Lower leg skin (tissue), 4 donors: ENCODE measurements around the gene ZNF547. TPM values are rescaled to one million over a fixed set of nuclear protein-coding genes. Genes with fewer than 3 reads are reported as not detected.

Experiments used
- DNase-seq, 2 donors: peaks; one replicate each; pipeline ENCODE4 v3.0.0-alpha.2; 2019; ENCODE audit warnings: low spot score in 2 of 2
- H3K4me3 ChIP-seq: fragments of 200-600 bp; sonication (generic); 2 replicates; pipeline ENCODE4 v1.5.1; 2017; ENCODE audit warnings: mild to moderate bottlenecking, low read depth; ENCODE audit not compliant: poor library complexity, severe bottlenecking
- POLR2A ChIP-seq, 2 donors: fragments of 450-650 bp; IDR thresholded peaks; one replicate each; pipeline ENCODE4 v1.6.1; 2016 to 2017; ENCODE audit warnings: antibody characterized with exemption in 2 of 2, mild to moderate bottlenecking in 1 of 2, moderate library complexity in 1 of 2
- WGBS, 2 donors: methylation state at CpG; one replicate each; pipeline ENCODE4 v1.1.5; 2018; 5-methylcytosine and 5-hydroxymethylcytosine counted together
- intact Hi-C: fragments of 100-400 bp; cut with DNase I; formaldehyde crosslinking; loops from one replicate; pipeline ENCODE4 v1.15.0; 2023; ENCODE audit warnings: low total_unique reads
- total RNA-seq, 4 donors: library from RNA; depleted of rRNA; stranded (reverse); fragments of >200 nt; gene quantifications; one replicate each; pipeline ENCODE4 v1.1.0, GENCODE V29; 2016
- TF ChIP-seq, protein P1 (sequence below), 3 donors: fragments of 450-650 bp; IDR thresholded peaks; one replicate each; pipeline ENCODE4 v1.5.1; 2016; ENCODE audit warnings: antibody characterized with exemption in 3 of 3, mild to moderate bottlenecking in 3 of 3, moderate library complexity in 2 of 3

Gene ZNF547
- total RNA-seq, 4 donors from 2014 or later, result 0.42 to 2.4 (median 1.4) TPM

DNA sequence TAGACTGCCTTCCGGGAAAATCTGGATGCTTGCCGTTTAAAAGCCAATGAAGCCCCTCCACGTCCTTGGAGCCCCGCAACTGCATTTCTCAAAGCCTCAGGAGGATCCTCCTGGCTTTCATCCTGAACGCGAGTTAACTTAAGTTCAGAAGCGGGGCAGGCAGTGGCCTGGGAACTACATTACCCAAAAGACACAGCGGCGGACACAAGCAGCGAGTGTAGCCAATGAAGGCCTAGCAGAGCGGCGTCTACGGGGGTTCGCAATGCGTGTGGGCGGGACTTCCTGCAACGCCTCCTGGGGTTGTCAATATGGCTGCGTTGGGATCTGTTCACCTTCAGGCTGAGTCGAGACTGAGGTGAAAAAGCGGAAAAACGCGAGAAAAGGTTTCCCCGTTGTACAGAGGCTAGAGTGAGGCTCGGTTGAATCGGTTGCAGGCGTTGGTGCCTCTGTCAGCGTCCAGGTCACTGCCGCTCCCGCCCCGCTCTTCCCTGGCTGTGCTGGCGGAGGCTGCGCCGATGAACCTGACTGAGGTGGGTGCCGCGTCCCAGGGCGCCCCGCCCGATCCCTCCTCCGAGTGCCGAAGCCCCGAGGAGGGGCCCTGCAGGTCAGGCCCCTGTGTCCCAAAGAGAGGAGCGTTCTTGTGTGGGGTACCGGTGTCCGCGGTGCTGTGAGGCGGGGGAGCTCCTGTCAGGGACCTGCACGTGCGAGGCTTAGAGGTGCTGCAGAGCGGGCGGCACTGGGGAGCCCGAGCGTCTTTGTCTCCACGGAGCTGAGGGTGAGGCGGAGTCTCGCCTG lies 47.7 kb downstream of the ZNF547 start, which contains the start of gene ZNF17:
ZNF17 (plus strand) TSS at position 285 of the 795 bp plus-strand sequence. CDS start 2,455 bp downstream, outside the sequence.
- TF ChIP-seq, protein P1, sequence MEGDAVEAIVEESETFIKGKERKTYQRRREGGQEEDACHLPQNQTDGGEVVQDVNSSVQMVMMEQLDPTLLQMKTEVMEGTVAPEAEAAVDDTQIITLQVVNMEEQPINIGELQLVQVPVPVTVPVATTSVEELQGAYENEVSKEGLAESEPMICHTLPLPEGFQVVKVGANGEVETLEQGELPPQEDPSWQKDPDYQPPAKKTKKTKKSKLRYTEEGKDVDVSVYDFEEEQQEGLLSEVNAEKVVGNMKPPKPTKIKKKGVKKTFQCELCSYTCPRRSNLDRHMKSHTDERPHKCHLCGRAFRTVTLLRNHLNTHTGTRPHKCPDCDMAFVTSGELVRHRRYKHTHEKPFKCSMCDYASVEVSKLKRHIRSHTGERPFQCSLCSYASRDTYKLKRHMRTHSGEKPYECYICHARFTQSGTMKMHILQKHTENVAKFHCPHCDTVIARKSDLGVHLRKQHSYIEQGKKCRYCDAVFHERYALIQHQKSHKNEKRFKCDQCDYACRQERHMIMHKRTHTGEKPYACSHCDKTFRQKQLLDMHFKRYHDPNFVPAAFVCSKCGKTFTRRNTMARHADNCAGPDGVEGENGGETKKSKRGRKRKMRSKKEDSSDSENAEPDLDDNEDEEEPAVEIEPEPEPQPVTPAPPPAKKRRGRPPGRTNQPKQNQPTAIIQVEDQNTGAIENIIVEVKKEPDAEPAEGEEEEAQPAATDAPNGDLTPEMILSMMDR (IDR thresholded peaks at IDR 0.05), result no peak
- no peak for TF ChIP-seq POLR2A (IDR thresholded peaks at IDR 0.05)
- intact Hi-C loops, result no loop called here
- peak; percentile 94 to 98 for DNase-seq
- 0 to 1% methylated on average over 37 to 54 of the region's 55 CpGs for WGBS, 2 donors
- H3K4me3 ChIP-seq, result peak within 1 kb of the TSS; percentile 96

DNA sequence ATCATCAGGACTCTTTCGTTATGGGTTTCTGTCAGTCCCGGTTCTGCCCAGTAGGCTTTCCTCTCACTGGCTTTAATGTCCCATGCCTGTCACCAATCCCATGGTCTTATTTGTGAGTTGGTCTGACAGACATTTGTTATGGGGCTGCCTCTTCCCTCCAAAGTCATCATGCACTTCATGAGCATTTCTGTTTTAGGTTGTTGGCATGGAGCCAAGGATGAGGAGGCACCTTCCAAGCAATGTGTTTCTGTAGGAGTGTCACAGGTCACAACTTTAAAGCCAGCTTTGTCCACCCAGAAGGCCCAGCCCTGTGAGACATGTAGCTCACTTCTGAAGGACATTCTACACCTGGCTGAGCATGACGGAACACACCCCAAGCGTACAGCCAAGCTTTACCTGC lies 56.1 kb downstream of the ZNF547 start:
- WGBS, 2 donors, result 98 to 100% methylated on average over 4 of the region's 4 CpGs
- H3K4me3 ChIP-seq, result no peak overlapping the region
- intact Hi-C loops, result no loop called here
- no peak for TF ChIP-seq POLR2A (IDR thresholded peaks at IDR 0.05)
- TF ChIP-seq, protein P1 (IDR thresholded peaks at IDR 0.05), result no peak
- DNase-seq, result no peak

DNA sequence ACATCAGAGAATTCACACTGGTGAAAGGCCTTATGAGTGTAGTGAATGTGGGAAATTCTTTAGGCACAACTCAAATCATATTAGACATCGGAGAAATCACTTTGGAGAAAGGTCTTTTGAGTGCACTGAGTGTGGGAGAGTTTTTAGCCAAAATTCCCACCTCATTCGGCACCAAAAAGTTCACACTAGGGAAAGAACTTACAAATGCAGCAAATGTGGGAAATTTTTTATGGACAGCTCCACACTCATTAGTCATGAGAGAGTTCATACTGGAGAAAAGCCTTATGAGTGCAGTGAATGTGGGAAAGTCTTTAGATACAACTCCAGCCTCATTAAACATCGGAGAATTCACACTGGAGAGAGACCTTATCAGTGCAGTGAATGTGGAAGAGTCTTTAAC lies 57.7 kb downstream of the ZNF547 start:
- H3K4me3 ChIP-seq, result no peak overlapping the region
- intact Hi-C loops, result no loop called here
- WGBS, 2 donors, result 94 to 95% methylated on average over 3 of the region's 3 CpGs
- TF ChIP-seq, protein P1 (IDR thresholded peaks at IDR 0.05), result no peak
- no peak for TF ChIP-seq POLR2A (IDR thresholded peaks at IDR 0.05)
- DNase-seq, result no peak

Other genes starting within 250 kb of the ZNF547 start
- gene USP29, start 243.6 kb upstream of the ZNF547 start, total RNA-seq, result not detected
- not detected for gene ZIM3, start 218.3 kb upstream of the ZNF547 start, total RNA-seq
- not detected for gene DUXA, start 196.1 kb upstream of the ZNF547 start, total RNA-seq
- 10 to 100 TPM; 48.5 to 84.9 (median 57.8) TPM for gene ZNF264, start 172.1 kb upstream of the ZNF547 start, total RNA-seq
- gene AURKC, start 132.5 kb upstream of the ZNF547 start, total RNA-seq, result 1 to 10 TPM in 1 of 4 donors, under 1 TPM in 1, not detected in 2; 0.39 to 2.9 TPM
- gene ZNF805, start 122.9 kb upstream of the ZNF547 start, total RNA-seq, result 10 to 100 TPM; 18.1 to 23.0 (median 20.3) TPM
- 10 to 100 TPM; 57.6 to 71.0 (median 65.5) TPM for gene ZNF460, start 83.1 kb upstream of the ZNF547 start, total RNA-seq
- gene ZNF543, start 43.1 kb upstream of the ZNF547 start, total RNA-seq, result 10 to 100 TPM; 11.4 to 15.7 (median 12.4) TPM
- gene ZNF304, start 12.3 kb upstream of the ZNF547 start, total RNA-seq, result 10 to 100 TPM in 1 of 4 donors, 1 to 10 TPM in 3; 8.3 to 11.8 (median 8.9) TPM
- gene TRAPPC2B, start within 50 bp of the ZNF547 start, total RNA-seq, result 10 to 100 TPM; 11.3 to 20.1 (median 19.5) TPM
- 10 to 100 TPM; 20.3 to 29.3 (median 23.5) TPM for gene ZNF548, start 26.3 kb downstream of the ZNF547 start, total RNA-seq
- gene ZNF17, start 47.6 kb downstream of the ZNF547 start, total RNA-seq, result 10 to 100 TPM in 2 of 4 donors, 1 to 10 TPM in 2; 8.9 to 30.3 (median 14.0) TPM
- 10 to 100 TPM in 3 of 4 donors, 1 to 10 TPM in 1; 7.8 to 16.1 (median 12.9) TPM for gene ZNF749, start 71.8 kb downstream of the ZNF547 start, total RNA-seq
- gene VN1R1, start 93.6 kb downstream of the ZNF547 start, total RNA-seq, result 1 to 10 TPM in 1 of 4 donors, under 1 TPM in 3; 0.25 to 1.4 (median 0.86) TPM
- 10 to 100 TPM; 11.6 to 18.3 (median 12.2) TPM for gene ZNF772, start 114.0 kb downstream of the ZNF547 start, total RNA-seq
- gene ZNF419, start 124.2 kb downstream of the ZNF547 start, total RNA-seq, result 10 to 100 TPM in 3 of 4 donors, 1 to 10 TPM in 1; 7.8 to 26.6 (median 13.4) TPM
- gene ZNF773, start 136.4 kb downstream of the ZNF547 start, total RNA-seq, result 10 to 100 TPM in 3 of 4 donors, 1 to 10 TPM in 1; 5.7 to 30.8 (median 17.5) TPM
- 1 to 10 TPM; 4.4 to 5.5 (median 4.9) TPM for gene ZNF549, start 163.8 kb downstream of the ZNF547 start, total RNA-seq
- 10 to 100 TPM in 3 of 4 donors, 1 to 10 TPM in 1; 9.8 to 19.2 (median 13.5) TPM for gene ZNF550, start 196.3 kb downstream of the ZNF547 start, total RNA-seq
- 10 to 100 TPM in 1 of 4 donors, 1 to 10 TPM in 3; 6.7 to 10.2 (median 8.4) TPM for gene ZNF416, start 215.4 kb downstream of the ZNF547 start, total RNA-seq
- 10 to 100 TPM in 1 of 4 donors, 1 to 10 TPM in 3; 2.0 to 12.7 (median 4.3) TPM for gene ZIK1, start 220.6 kb downstream of the ZNF547 start, total RNA-seq
- 10 to 100 TPM in 1 of 4 donors, 1 to 10 TPM in 3; 4.8 to 16.9 (median 6.1) TPM for gene ZNF530, start 236.3 kb downstream of the ZNF547 start, total RNA-seq